BJ (cell line): ENCODE data around the gene SPTAN1. TPM values are rescaled to one million over a fixed set of nuclear protein-coding genes. Genes with fewer than 3 reads are reported as not detected.

Source experiments
- CTCF ChIA-PET: fragments of 350-600 bp; formaldehyde crosslinking; extraction: SDS; loops from one replicate; lab custom pipeline; 2021; ENCODE audit warnings: antibody characterized with exemption, inconsistent platforms; lab: Yijun Ruan, JAX
- POLR2A ChIA-PET: fragments of 300-600 bp; sonication (Branson Sonifier 250); formaldehyde crosslinking; extraction: SDS; loops from one replicate; lab custom pipeline; 2021; ENCODE audit warnings: antibody characterized with exemption; lab: Charles Lee
- DNase-seq: peaks from one replicate; pipeline ENCODE4 v3.0.0-alpha.2; 2011; ENCODE audit warnings: low read depth
- H3K27me3 ChIP-seq: 2 replicates; pipeline ENCODE4 v1.6.0; 2011; ENCODE audit warnings: low read length; ENCODE audit not compliant: control insufficient read depth, insufficient read depth
- H3K36me3 ChIP-seq: 2 replicates; pipeline ENCODE4 v1.5.1; 2011; ENCODE audit warnings: low read length; ENCODE audit not compliant: control insufficient read depth, insufficient read depth
- H3K4me3 ChIP-seq: 2 replicates; pipeline ENCODE4 v1.5.1; 2011; ENCODE audit warnings: low read depth, mild to moderate bottlenecking, control low read depth, low read length
- CTCF ChIP-seq: IDR thresholded peaks from 2 replicates; pipeline ENCODE4 v1.5.1; 2011; ENCODE audit warnings: low read depth, mild to moderate bottlenecking, control low read depth, inconsistent platforms, low read length, moderate library complexity; ENCODE audit not compliant: insufficient read depth
- polyA plus RNA-seq: library from polyadenylated mRNA; depleted of rRNA; stranded (reverse); fragments of >200 nt; gene quantifications from 2 replicates; pipeline ENCODE4 v1.2.3, GENCODE V29; 2011

SPTAN1 gene
- polyA plus RNA-seq, 1 experiment, result 317 TPM

DNA sequence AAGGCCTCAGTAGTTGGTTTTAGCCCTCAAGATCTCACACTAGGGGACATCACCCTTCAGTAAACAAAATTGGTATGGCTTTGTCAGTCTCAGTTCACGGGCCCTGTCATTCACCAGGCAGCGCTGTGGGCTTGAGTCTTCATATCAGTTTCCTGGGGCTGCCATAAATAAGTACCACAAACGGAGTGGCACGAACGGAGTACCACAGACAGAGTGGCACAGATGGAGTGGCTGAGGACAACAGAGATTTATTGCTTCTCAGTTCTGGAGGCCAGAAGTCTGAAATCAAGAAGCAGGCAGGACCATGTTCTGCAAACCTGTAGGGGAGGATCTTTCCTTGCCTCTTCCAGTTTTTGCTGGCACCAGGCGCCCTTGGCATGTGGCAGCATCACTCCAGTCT is 66.7 kb downstream of the SPTAN1 start:
- TF ChIP-seq CTCF, result no peak
- Histone ChIP-seq H3K4me3 (no peak overlapping the region), H3K27me3 (no peaks in the 10 kb centered on the region), H3K36me3 (peaks cover 57% of the 10 kb centered on the region)
- no peak for DNase-seq
- ChIA-PET CTCF (no interaction called here), POLR2A (no interaction called here)

GRCh38 chr9:128619779-128620178 is 67.4 kb downstream of the SPTAN1 start:
- Histone ChIP-seq H3K27me3 (no peaks in the 10 kb centered on the region), H3K4me3 (no peak overlapping the region), H3K36me3 (peaks cover 61% of the 10 kb centered on the region)
- ChIA-PET POLR2A (no interaction called here), CTCF (no interaction called here)
- TF ChIP-seq CTCF, result no peak
- DNase-seq, result no peak

GRCh38 chr9:128621730-128622455 is 69.5 kb downstream of the SPTAN1 start:
- no peak for DNase-seq
- ChIA-PET CTCF (interaction anchor here (1.7 kb wide), 1 partner anchor 11 kb away, joined by 5 read pairs; no protein-coding TSS in a partner anchor), POLR2A (no interaction called here)
- Histone ChIP-seq H3K36me3 (peaks cover 65% of the 10 kb centered on the region), H3K27me3 (no peaks in the 10 kb centered on the region), H3K4me3 (no peak overlapping the region)
- TF ChIP-seq CTCF, result no peak

- TF ChIP-seq CTCF, result no peak
- DNase-seq, result no peak
- H3K4me3 ChIP-seq, result no peak overlapping the region
- H3K27me3 ChIP-seq, result no peaks in the 10 kb centered on the region
- POLR2A ChIA-PET, result no interaction called here
- CTCF ChIA-PET, result interaction anchor here (1.1 to 3.3 kb wide), 3 partner anchors 11 to 42 kb away, joined by 4 to 24 read pairs (median 4); no protein-coding TSS in a partner anchor
- H3K36me3 ChIP-seq, result peaks cover 71% of the 10 kb centered on the region
Observed at GRCh38 chr9:128624566-128624965, 72.2 kb downstream of the SPTAN1 start.

GRCh38 chr9:128625391-128626146 is 73.2 kb downstream of the SPTAN1 start:
- no peak for DNase-seq
- Histone ChIP-seq H3K36me3 (peaks cover 73% of the 10 kb centered on the region), H3K27me3 (no peaks in the 10 kb centered on the region), H3K4me3 (no peak overlapping the region)
- ChIA-PET POLR2A (no interaction called here), CTCF (interaction anchor here (0.6 to 3.3 kb wide), 5 partner anchors 10 to 187 kb away, joined by 3 to 24 read pairs (median 5); no protein-coding TSS in a partner anchor)
- TF ChIP-seq CTCF, result no peak
